ENCODE data around the gene EIF4G2. TPM values are rescaled to one million over a fixed set of nuclear protein-coding genes. Genes with fewer than 3 reads are reported as not detected.

EIF4G2 gene
- total RNA-seq, 1 experiment from 2014 or later, result 999 TPM

DNA sequence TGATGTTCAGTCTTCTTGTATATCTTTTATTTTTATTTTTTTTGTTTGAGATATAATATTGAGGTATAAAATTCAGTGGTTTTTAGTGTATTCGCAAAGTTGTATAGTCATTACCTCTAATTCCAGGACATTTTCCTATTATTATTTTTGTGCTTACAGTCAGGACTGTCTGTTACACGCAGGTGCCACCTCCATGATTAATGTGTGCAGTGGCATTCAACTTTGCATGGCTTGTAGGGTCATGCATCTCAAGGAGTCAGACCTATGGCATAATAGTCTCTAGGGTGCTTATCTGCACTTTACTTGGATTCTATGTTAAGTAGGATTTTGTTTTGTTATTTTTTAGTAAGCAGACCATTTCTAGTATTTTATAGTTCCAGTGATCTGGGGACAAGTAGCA, 56.7 kb downstream of the EIF4G2 start:
- BruUV-seq (replicated peaks), result TSS peak; percentile 36
- no peak overlapping the region for H3K27ac ChIP-seq (ENCODE audit: low read length)
- ATAC-seq (no peak), DNase-seq (no peak)
- H3K9me2 ChIP-seq (replicated peaks; ENCODE audit: low read length), result no peaks in the 10 kb centered on the region
- H3K4me1 ChIP-seq (ENCODE audit: insufficient read depth, low read length), result peaks cover 16% of the 10 kb centered on the region
- no peaks in the 10 kb centered on the region for H3K9me3 ChIP-seq (ENCODE audit: low read length)
- intact Hi-C loops (cut with micrococcal nuclease), result no loop called here
- H3K9ac ChIP-seq (ENCODE audit: low read length), result peak overlapping the region; percentile 92
- peaks cover 33% of the 10 kb centered on the region for H3K79me2 ChIP-seq (ENCODE audit: low read length)
- H4K20me1 ChIP-seq (ENCODE audit: low read length), result 0 out of 2 replicates have a peak, but pooled peaks cover 7% of the 10 kb centered on the region
- H3K36me3 ChIP-seq (ENCODE audit: low read depth, low read length), result peaks cover 16% of the 10 kb centered on the region
- H2AFZ ChIP-seq (ENCODE audit: low read length), result peak overlapping the region; percentile 94; the same call in 1 of the 2 replicates
- H3F3A ChIP-seq (ENCODE audit: low read length, unreplicated experiment), result no peaks in the 10 kb centered on the region
- TF ChIP-seq EZH2phosphoT487 (IDR thresholded peaks at IDR 0.05; ENCODE audit: borderline replicate concordance, low read length) (no peak), EZH2 (IDR thresholded peaks at IDR 0.05; ENCODE audit: low read length, unreplicated experiment) (no peak)
- TF ChIP-seq, protein P1, sequence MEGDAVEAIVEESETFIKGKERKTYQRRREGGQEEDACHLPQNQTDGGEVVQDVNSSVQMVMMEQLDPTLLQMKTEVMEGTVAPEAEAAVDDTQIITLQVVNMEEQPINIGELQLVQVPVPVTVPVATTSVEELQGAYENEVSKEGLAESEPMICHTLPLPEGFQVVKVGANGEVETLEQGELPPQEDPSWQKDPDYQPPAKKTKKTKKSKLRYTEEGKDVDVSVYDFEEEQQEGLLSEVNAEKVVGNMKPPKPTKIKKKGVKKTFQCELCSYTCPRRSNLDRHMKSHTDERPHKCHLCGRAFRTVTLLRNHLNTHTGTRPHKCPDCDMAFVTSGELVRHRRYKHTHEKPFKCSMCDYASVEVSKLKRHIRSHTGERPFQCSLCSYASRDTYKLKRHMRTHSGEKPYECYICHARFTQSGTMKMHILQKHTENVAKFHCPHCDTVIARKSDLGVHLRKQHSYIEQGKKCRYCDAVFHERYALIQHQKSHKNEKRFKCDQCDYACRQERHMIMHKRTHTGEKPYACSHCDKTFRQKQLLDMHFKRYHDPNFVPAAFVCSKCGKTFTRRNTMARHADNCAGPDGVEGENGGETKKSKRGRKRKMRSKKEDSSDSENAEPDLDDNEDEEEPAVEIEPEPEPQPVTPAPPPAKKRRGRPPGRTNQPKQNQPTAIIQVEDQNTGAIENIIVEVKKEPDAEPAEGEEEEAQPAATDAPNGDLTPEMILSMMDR (conservative IDR thresholded peaks at IDR 0.05; ENCODE audit: low read depth, low read length), result no peak
- CTCF ChIA-PET, result interaction anchor here (1.8 kb wide), 1 partner anchor 19 kb away, joined by 6 read pairs; no protein-coding TSS in a partner anchor
- POLR2A ChIA-PET (ENCODE audit: unreplicated experiment), result no interaction called here
- H3K27me3 ChIP-seq (ENCODE audit: low read length), result no peaks in the 10 kb centered on the region
- H3K4me3 ChIP-seq (ENCODE audit: low read length), result peak overlapping the region; percentile 98
- H3K4me2 ChIP-seq (ENCODE audit: low read length), result peak overlapping the region; percentile 93

DNA sequence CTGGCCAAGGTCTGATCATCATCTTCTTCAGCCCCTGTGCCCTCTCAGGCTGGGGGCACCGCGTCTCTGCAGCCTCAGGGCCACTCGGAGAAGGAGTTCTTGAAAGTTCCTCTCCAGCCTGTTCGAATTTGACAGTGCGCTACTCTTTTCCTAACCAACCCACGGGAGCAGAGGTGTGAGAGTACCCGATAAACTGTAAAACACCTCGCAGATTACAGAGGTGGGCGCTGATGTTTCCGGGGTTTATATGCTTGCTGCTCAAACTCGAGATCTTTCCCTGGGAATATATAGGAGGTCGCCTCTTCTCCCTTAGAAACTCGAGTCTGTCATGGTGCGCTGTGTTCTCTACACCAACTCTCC, 57.2 kb downstream of the EIF4G2 start:
- H3K27ac ChIP-seq (ENCODE audit: low read length), result peak overlapping the region; percentile 97
- no peaks in the 10 kb centered on the region for H3K27me3 ChIP-seq (ENCODE audit: low read length)
- peaks cover 11% of the 10 kb centered on the region for H3K36me3 ChIP-seq (ENCODE audit: low read depth, low read length)
- TF ChIP-seq EZH2phosphoT487 (IDR thresholded peaks at IDR 0.05; ENCODE audit: borderline replicate concordance, low read length) (no peak), EZH2 (IDR thresholded peaks at IDR 0.05; ENCODE audit: low read length, unreplicated experiment) (no peak)
- TF ChIP-seq, protein P1 (conservative IDR thresholded peaks at IDR 0.05; ENCODE audit: low read depth, low read length), result no peak
- H2AFZ ChIP-seq (ENCODE audit: low read length), result peak overlapping the region; percentile 94
- ATAC-seq (peak; percentile 12), DNase-seq (no peak)
- intact Hi-C loops (cut with micrococcal nuclease), result no loop called here
- ChIA-PET CTCF (interaction anchor here (1.8 kb wide), 1 partner anchor 19 kb away, joined by 6 read pairs; no protein-coding TSS in a partner anchor), POLR2A (ENCODE audit: unreplicated experiment) (no interaction called here)
- peak overlapping the region; percentile 92 for H3K9ac ChIP-seq (ENCODE audit: low read length)
- peaks cover 33% of the 10 kb centered on the region for H3K79me2 ChIP-seq (ENCODE audit: low read length)
- no peaks in the 10 kb centered on the region for H3K9me3 ChIP-seq (ENCODE audit: low read length)
- peaks cover 16% of the 10 kb centered on the region for H3K4me1 ChIP-seq (ENCODE audit: insufficient read depth, low read length)
- H3K4me3 ChIP-seq (ENCODE audit: low read length), result peak overlapping the region; percentile 98
- no peaks in the 10 kb centered on the region for H3F3A ChIP-seq (ENCODE audit: low read length, unreplicated experiment)
- H3K9me2 ChIP-seq (replicated peaks; ENCODE audit: low read length), result no peaks in the 10 kb centered on the region
- no TSS peak for BruUV-seq (replicated peaks)
- 0 out of 2 replicates have a peak, but pooled peaks cover 7% of the 10 kb centered on the region for H4K20me1 ChIP-seq (ENCODE audit: low read length)
- peak overlapping the region; percentile 93 for H3K4me2 ChIP-seq (ENCODE audit: low read length)

DNA sequence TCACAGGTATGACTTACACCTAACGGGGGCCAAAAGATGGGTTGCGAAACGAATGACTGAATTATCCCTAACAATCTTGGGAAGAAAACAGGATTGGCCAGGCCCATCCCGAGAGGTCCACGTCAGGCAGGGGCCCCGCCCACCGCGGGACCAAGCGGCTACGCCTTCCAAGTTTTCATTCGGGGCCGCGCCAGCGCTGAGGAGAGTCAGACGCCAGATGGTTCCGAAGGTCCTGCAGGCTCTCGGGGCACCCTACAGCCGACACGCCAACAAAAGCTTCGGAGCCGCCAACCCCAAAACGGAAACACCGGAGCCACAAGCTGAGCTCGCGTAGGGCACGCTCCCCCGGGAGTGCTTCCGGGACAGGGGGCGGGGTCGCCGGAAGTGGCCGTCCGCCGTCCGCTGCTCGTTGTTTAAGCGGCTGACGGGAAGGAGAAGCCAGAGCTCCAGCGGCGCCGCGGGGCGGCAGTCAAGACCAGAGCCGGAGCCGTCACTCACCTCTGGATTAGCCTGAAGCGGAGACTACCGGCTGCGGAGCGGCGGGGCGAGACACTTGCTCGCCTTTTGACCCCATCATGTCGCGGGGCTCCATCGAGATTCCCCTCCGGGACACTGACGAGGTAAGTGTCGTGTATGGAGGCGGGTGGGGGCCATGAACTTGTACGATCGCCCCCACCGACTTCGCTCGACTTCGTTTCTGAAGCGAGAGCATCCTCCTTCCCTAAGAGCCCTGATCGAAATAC, 57.7 kb downstream of the EIF4G2 start, which contains the start of gene CTR9:
CTR9 (plus strand) TSS at position 409 of the 743 bp plus-strand sequence; CDS start at position 576, 167 bp downstream.
- Histone ChIP-seq H3K9me3 (ENCODE audit: low read length) (no peaks in the 10 kb centered on the region), H3K27ac (ENCODE audit: low read length) (peak within 1 kb of the TSS; percentile 97), H3K9me2 (replicated peaks; ENCODE audit: low read length) (no peaks in the 10 kb centered on the region), H3K27me3 (ENCODE audit: low read length) (no peaks in the 10 kb centered on the region), H3K4me3 (ENCODE audit: low read length) (peak within 1 kb of the TSS; percentile 98), H3K4me1 (ENCODE audit: insufficient read depth, low read length) (peaks cover 16% of the 10 kb centered on the region), H3F3A (ENCODE audit: low read length, unreplicated experiment) (no peaks in the 10 kb centered on the region), H3K9ac (ENCODE audit: low read length) (peak within 1 kb of the TSS; percentile 92), H2AFZ (ENCODE audit: low read length) (peak within 1 kb of the TSS; percentile 94), H4K20me1 (ENCODE audit: low read length) (0 out of 2 replicates have a peak, but pooled peaks cover 7% of the 10 kb centered on the region), H3K36me3 (ENCODE audit: low read depth, low read length) (peaks cover 11% of the 10 kb centered on the region), H3K79me2 (ENCODE audit: low read length) (peaks cover 33% of the 10 kb centered on the region), H3K4me2 (ENCODE audit: low read length) (peak within 1 kb of the TSS; percentile 93)
- TF ChIP-seq EZH2phosphoT487 (IDR thresholded peaks at IDR 0.05; ENCODE audit: borderline replicate concordance, low read length) (no peak), EZH2 (IDR thresholded peaks at IDR 0.05; ENCODE audit: low read length, unreplicated experiment) (no peak)
- TF ChIP-seq, protein P1 (conservative IDR thresholded peaks at IDR 0.05; ENCODE audit: low read depth, low read length), result peak; percentile 22; the same call in 1 of the 2 replicates
- ChIA-PET POLR2A (ENCODE audit: unreplicated experiment) (no interaction called here), CTCF (interaction anchor here (1.8 kb wide), 1 partner anchor 20 kb away, joined by 6 read pairs; no protein-coding TSS in a partner anchor)
- intact Hi-C loops (cut with micrococcal nuclease), result no loop called here
- TSS peak; percentile 93 for BruUV-seq (replicated peaks)
- DNase-seq (peak; percentile 87), ATAC-seq (peak; percentile 92)

All from PC-3 (cell line).